Spleen (tissue), 7 donors: ENCODE data around the gene COL4A3.

Experiments used
- POLR2AphosphoS5 ChIP-seq, 3 donors: sonication (generic); formaldehyde crosslinking; IDR thresholded peaks; one replicate each; pipeline ENCODE4 v1.5.1; 2017; ENCODE audit warnings: antibody characterized with exemption in 3 of 3
- TF ChIP-seq, protein P1 (sequence below), 11 experiments: fragments of 200-600 bp in 7 of 11; fragments of 450-650 bp in 4 of 11; sonication (generic) in 4 of 11; IDR thresholded peaks in 8 of 11; conservative IDR thresholded peaks in 3 of 11; 1 replicate in 7 of 11; 2 replicates in 4 of 11; pipeline versions ENCODE4 v1.4.0 to v1.8.0; 2016 to 2021; ENCODE audit warnings: antibody characterized with exemption in 11 of 11, inconsistent platforms in 4 of 11, mild to moderate bottlenecking in 1 of 11
- donor health status: DM: no; HTN: no; CAD: no; lungs with moderate emphysema.
- donor health status: DM: no; HTN: no; CAD: no.
- donor health status: DM: no; HTN: no; CAD: no.

DNA sequence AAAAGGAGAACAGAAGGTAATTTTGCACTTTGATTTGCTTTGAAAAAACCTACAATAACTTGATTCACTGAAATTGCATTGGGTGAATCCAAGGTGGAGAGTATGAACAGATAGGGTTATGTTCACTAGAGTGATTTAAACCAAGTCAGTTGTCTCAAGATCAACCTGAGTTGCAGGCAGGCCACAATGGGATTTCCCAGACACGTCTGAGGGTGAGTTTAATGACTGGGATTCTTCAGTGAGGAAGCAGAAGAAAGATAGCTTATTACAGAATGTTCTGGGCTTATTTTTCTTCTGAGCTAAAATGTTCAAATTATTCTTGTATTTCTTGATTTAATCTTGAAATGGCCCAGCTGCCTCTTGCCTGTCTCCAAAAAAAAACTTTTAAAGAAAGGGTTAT, 20.5 kb upstream of the COL4A3 start:
- TF ChIP-seq, protein P1, sequence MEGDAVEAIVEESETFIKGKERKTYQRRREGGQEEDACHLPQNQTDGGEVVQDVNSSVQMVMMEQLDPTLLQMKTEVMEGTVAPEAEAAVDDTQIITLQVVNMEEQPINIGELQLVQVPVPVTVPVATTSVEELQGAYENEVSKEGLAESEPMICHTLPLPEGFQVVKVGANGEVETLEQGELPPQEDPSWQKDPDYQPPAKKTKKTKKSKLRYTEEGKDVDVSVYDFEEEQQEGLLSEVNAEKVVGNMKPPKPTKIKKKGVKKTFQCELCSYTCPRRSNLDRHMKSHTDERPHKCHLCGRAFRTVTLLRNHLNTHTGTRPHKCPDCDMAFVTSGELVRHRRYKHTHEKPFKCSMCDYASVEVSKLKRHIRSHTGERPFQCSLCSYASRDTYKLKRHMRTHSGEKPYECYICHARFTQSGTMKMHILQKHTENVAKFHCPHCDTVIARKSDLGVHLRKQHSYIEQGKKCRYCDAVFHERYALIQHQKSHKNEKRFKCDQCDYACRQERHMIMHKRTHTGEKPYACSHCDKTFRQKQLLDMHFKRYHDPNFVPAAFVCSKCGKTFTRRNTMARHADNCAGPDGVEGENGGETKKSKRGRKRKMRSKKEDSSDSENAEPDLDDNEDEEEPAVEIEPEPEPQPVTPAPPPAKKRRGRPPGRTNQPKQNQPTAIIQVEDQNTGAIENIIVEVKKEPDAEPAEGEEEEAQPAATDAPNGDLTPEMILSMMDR (IDR thresholded peaks at IDR 0.05 in 8 of 11, conservative IDR thresholded peaks at IDR 0.05 in 3 of 11), result no peak
- TF ChIP-seq POLR2AphosphoS5 (IDR thresholded peaks at IDR 0.05), result no peak
